Measurements from ENCODE around the gene NME3.

Gene NME3

DNA sequence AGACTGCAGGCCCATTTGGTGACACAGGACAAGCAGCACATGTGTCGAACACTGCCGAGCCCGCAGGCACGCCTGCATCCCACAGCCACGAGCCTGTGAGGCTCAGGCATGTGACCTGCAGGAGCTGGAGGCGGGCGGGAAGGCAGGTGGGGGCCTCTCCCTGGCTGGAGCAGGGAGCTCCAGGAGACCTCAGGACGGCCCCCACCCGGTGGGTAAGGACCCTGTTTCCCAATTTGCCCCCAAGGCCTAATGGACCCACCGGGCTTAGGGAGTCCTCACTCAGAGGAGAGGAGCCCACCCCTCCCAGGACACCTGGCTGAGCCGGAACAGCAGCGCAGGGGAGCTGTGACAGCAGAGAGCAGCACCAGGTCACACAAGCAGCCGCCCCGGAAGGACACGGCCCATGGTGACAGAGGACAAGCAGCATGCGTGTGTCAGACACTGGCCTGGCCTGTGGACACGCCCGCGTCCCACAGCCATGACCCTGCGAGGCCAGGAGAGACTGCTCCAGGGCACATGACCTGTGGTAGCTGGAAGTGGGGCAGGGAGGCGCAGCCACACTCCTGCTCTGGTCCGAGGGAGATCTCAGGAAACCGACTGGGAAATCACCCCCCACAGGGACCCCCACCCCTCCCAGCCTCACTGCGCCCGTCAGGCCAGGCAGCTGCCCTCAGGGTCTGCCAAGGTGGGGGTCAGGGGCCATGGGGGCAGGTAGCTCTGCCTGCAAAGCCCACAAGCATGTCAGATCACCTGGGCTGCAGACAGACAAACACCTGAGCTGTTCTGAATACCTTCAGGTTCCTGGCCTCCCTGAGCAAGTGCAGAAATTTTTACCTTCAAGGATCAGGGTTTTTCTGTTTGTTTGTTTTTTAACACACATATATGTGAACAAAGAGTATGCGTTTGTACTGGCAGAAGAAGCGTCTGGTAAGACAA lies 8.7 kb upstream of the NME3 start:
- DNase-seq = no peak

DNA sequence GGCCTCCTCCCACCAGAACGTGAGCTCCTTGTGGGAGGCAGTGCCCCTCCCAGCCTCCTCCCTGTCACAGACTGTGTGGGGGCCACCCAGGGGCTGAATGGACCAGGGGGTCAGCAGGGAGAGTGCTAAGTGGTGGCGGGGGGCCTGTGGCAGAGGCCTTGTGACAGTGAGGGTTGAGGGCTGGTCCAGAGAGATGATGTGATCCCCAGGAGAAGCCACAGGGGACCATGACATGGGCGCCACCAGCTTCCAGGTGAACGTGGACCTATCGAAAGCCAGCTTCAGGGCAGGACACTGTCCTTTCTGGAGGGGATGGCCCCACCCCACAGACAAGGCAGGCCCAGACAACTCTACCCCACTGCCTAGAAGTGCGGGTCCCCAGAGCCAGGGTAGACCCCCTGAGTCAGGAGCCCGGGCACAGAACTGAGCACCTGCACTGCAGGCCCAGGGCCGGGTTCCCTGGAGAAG lies 7.9 kb upstream of the NME3 start:
- no peak for DNase-seq

GRCh38 chr16:1778200-1779179 lies 7.1 kb upstream of the NME3 start:
- no peak for DNase-seq

DNA sequence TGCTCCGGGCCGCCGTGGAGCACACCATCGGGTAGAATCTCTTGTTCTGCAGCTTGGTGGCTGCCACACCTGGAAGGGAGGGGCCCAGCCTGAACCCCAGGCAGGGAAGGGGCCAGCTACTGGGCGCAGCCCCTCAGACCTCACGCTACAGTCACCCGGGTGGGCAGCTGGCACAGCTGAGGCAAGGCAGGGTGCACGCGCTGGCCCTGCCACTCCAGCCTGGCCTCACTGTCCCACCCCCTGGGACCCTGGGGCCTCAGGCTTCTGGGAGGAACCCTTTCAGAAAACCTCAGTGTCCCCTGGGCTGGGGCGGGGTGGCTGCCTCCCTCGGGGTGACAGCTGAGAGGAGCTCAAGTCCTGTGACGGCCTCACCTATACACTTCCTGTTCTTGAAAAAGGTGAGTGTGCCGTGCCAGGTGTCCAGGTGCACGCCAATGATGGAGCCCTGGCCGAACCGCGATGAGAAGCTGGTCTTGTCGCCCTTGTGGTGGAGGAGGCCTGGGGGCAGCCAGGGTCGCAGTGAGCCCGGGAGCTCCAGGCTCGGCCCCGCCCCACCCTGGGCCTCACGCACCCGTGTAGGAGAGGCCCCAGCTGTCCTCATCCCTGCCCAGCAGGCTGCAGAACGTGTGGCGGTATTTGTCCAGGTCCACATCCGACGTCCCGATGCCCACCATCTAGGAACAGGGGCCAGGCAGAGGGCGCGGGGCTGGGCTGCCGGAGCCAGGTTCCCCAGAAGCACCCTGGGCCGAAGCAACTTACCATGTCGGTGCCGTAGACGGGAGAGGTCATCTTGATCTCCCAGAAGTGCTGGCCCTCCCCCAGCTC lies 6.2 kb upstream of the NME3 start:
- no peak for DNase-seq

GRCh38 chr16:1776991-1777374 lies 5.6 kb upstream of the NME3 start:
- DNase-seq = no peak

DNA sequence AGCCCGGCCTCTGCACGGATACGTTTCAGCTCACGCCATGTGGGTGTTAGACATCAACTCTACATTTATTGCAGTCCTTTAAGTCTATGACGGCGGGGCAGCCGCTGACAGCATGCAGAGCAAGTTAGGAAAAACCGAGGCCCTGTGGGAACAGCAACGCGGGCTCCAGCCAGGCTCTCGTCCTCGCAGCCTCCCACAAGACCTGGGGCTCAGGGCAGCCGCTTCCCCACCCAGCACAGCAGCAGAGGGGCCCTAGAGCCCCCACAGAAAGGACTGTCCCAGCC lies 5.3 kb upstream of the NME3 start:
- DNase-seq = no peak

GRCh38 chr16:1775846-1776671 lies 4.7 kb upstream of the NME3 start:
- DNase-seq = no peak

DNA sequence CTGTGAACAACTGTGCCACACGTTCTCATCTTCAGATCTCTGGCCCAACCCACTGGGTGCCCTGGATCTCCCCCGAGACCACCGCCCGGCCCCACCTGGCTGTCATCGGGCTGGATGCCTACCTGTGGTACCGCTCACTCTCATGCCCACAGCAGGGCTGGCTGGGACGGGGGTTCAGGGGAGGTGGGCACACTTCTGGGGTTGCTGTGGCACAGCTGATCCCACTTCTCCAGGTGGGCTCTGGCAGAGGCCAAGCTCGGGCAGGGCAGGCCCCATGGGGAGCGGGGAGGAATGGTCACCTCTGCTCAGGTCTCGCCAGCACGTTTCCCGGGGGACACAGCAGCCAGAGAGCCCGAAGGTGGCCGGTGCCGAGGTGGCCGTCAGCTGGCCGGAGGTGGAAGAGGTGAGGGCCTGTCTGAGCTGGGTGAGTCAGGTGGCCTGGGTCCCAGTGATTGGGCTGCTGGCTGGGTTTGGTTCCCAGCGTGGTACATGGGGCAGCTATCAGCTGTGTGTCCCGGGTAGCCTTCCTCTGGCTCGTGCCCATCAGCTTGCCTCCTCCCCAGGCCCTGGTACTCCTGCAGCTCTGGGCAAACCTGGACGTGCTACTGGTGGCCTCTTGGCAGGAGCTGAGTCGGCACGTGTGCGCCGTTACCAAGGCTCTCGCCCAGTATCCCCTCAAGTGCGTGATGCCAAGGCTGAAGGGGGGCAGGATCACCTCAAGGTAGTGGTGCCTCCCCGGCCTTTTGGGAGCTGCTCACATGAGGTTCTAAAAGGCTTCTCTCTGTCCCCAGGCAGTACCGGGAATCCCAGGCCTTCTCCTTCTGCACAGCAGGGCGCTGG lies 3.9 kb upstream of the NME3 start:
- no peak for DNase-seq

- DNase-seq = no peak
Observed at GRCh38 chr16:1774448-1774780, 3.1 kb upstream of the NME3 start.

- no peak for DNase-seq
Observed at GRCh38 chr16:1773703-1774447, 2.5 kb upstream of the NME3 start.

- peak; percentile 76 to 87 for DNase-seq
Observed at GRCh38 chr16:1772908-1773702, 1.8 kb upstream of the NME3 start, which contains the start of gene MRPS34. TSS of gene MRPS34 (minus strand) at chr16:1773134. CDS start at chr16:1773119, 15 bp downstream.

- peak in 1 of 2 donors; percentile 37 for DNase-seq
Observed at GRCh38 chr16:1772362-1772907, 1.1 kb upstream of the NME3 start, which contains the start of gene EME2. TSS of gene EME2 (plus strand) at chr16:1772810. CDS start at chr16:1773228, 418 bp downstream.

GRCh38 chr16:1771864-1772361 lies 570 bp upstream of the NME3 start:
- DNase-seq = no peak

- peak; percentile 31 to 64 for DNase-seq
Observed at GRCh38 chr16:1770328-1771187, 785 bp downstream of the NME3 start.

DNA sequence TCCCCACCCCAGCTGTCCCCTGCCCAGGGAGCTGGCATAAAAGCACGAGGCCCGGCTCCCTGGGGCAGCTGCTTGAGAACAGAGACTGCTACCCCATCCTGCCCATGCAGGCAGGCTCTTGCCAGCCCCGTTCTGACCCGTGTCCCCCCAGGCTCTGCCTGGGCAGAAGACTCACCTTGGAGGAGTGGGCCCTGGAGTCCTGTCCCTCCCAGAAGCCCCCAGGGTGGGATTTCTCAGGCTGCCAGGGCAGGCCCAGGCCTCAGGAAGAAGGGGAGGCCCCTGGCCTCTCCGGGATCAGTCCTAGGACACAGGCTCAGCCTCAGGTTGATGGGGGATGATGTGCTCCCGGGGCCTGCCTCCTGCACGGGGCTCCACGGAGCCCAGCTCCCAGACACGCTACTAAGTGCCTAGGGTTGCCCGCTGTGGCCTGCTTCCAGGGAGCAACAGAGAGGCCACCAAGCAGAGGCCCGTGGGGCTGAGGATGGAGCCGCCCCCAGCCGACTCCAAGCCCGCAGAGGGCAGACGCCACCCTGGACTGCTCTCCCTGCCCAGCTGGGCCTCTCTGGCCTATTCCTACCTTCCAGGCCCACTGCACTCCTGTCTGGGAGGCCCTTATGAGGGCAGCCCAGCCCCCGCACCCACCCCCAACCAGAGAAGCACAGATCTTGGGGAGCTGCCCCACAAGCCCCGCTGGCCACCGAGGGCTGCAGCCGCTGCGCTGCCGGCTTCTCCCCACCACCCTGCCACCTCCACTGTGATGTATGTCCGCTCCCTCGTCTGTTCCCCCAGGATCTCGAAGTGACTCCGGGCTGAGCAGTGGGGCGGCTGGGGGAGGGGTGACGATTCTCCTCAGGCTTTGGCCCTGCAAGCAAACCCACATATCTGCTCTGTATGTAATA lies 1.7 kb downstream of the NME3 start:
- DNase-seq = no peak

DNA sequence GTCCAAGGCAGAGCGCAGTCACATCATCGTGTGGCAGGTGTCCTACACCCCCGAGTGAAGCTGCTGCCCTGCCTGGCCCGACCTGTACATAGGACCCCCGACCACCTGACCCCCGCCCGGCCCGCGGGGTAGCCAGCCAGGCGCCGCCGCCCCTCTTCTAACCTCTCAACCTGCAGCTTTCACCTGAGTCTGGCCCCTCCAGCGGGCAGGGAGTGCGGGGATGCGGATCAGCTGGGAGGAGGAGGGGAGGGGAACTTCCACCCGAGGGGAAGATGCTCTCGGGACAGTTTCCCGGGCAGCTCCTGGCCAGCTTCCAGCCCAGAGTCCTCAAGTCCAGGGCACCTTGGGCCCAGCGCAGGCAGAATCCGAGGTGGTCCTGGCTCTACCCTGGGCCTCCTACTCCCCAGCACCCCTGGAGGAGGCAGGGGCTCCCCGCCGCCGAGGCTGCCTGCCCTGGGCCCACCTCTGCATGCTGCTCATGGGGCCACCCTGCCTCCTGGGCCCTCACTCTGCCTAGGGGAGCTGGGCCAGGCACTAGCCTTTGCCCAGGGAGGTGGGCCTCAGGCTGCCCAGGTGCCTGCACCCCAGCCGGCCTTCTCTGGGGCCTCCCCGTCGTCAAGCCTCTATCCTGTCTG lies 2.5 kb downstream of the NME3 start:
- DNase-seq = no peak
